Medulla oblongata (tissue), 1 donor: ENCODE data around the gene PXK.
"Not testable (repeated sequence)": the region's sequence is repeated elsewhere in the genome, so short reads cannot be mapped to it uniquely, and the experiment has no call there.

Experiments
- DNase-seq: peaks from one replicate; pipeline ENCODE4 v3.0.0-alpha.2; 2015; ENCODE audit errors: extremely low spot score

Gene PXK

GRCh38 chr3:58332575-58333188 lies at the start of gene PXK:
TSS of gene PXK (plus strand) at chr3:58332892. CDS start at chr3:58332989, 97 bp downstream.
- peak; percentile 83 for DNase-seq

- DNase-seq, result no peak
Measured at GRCh38 chr3:58285334-58285733, 47.4 kb upstream of the PXK start.

GRCh38 chr3:58287354-58287753 lies 45.3 kb upstream of the PXK start:
- peak; percentile 90 for DNase-seq

GRCh38 chr3:58288011-58288728 lies 44.5 kb upstream of the PXK start:
- DNase-seq, result peak; percentile 57

GRCh38 chr3:58288964-58289613 lies 43.6 kb upstream of the PXK start:
- not testable (repeated sequence) for DNase-seq

GRCh38 chr3:58290446-58290845 lies 42.2 kb upstream of the PXK start:
- DNase-seq, result not testable (repeated sequence)

- no peak for DNase-seq
Measured at GRCh38 chr3:58291671-58292338, 40.9 kb upstream of the PXK start.

- no peak for DNase-seq
Measured at GRCh38 chr3:58292866-58293265, 39.8 kb upstream of the PXK start.

- DNase-seq, result peak; percentile 68
Measured at GRCh38 chr3:58293516-58293915, 39.2 kb upstream of the PXK start.

- DNase-seq, result peak; percentile 94
Measured at GRCh38 chr3:58296269-58296668, 36.4 kb upstream of the PXK start.

GRCh38 chr3:58296843-58297242 lies 35.8 kb upstream of the PXK start:
- DNase-seq, result no peak

GRCh38 chr3:58298190-58298589 lies 34.5 kb upstream of the PXK start:
- DNase-seq, result no peak

GRCh38 chr3:58299075-58299474 lies 33.6 kb upstream of the PXK start:
- no peak for DNase-seq

GRCh38 chr3:58299839-58300516 lies 32.7 kb upstream of the PXK start:
- DNase-seq, result peak; percentile 61

- peak; percentile 97 for DNase-seq
Measured at GRCh38 chr3:58305882-58306711, 26.6 kb upstream of the PXK start, which contains the start of the genes HTD2 and RPP14. TSS of gene HTD2 (plus strand) at chr3:58306520. CDS start at chr3:58317614, 11,094 bp downstream. TSS of gene RPP14 (plus strand) at chr3:58306245. CDS start at chr3:58310330, 4,085 bp downstream.

GRCh38 chr3:58307639-58308215 lies 25.0 kb upstream of the PXK start:
- peak; percentile 33 for DNase-seq

- no peak for DNase-seq
Measured at GRCh38 chr3:58308728-58309127, 24.0 kb upstream of the PXK start.

- no peak for DNase-seq
Measured at GRCh38 chr3:58317811-58318210, 14.9 kb upstream of the PXK start.

- no peak for DNase-seq
Measured at GRCh38 chr3:58321791-58322190, 10.9 kb upstream of the PXK start.

- no peak for DNase-seq
Measured at GRCh38 chr3:58322793-58323192, 9.9 kb upstream of the PXK start.
